Lower lobe of right lung (tissue), 2 donors: Measurements from ENCODE around the gene CARD10. TPM values are rescaled to one million over a fixed set of nuclear protein-coding genes. Genes with fewer than 3 reads are reported as not detected.
A peak's percentile ranks its signal among the peaks of the same experiment; 100 is the strongest.

Experiments used
- ATAC-seq, 2 donors: fragments of 200-7000 bp; cut with Tn5 transposase; one replicate each; pipeline ENCODE4 v1.9.1; 2020 to 2022; ENCODE audit warnings: mild to moderate bottlenecking in 2 of 2, moderate library complexity in 2 of 2
- DNase-seq: peaks from one replicate; pipeline ENCODE4 v3.0.0-alpha.2; 2020
- H3K27ac ChIP-seq: fragments of 200-600 bp; one replicate; pipeline ENCODE4 v1.8.0; 2022
- H3K27me3 ChIP-seq: fragments of 200-600 bp; one replicate; pipeline ENCODE4 v1.8.0; 2022; ENCODE audit warnings: low read depth
- H3K36me3 ChIP-seq: fragments of 200-600 bp; one replicate; pipeline ENCODE4 v1.8.0; 2022; ENCODE audit warnings: mild to moderate bottlenecking
- H3K4me1 ChIP-seq: fragments of 200-600 bp; one replicate; pipeline ENCODE4 v1.8.0; 2022
- H3K4me3 ChIP-seq: fragments of 200-600 bp; one replicate; pipeline ENCODE4 v1.8.0; 2022; ENCODE audit warnings: mild to moderate bottlenecking
- H3K9me3 ChIP-seq: fragments of 200-600 bp; one replicate; pipeline ENCODE4 v1.8.0; 2022
- CTCF ChIP-seq: fragments of 200-600 bp; IDR thresholded peaks from one replicate; pipeline ENCODE4 v1.8.0; 2022; ENCODE audit warnings: antibody characterized with exemption, mild to moderate bottlenecking
- intact Hi-C: fragments of 100-400 bp; cut with DNase I; formaldehyde crosslinking; loops from one replicate; pipeline ENCODE4 v1.11.0; 2022
- total RNA-seq: library from RNA; stranded (reverse); fragmentation: NEBNext Ultra II Directional; extraction: Animal tissue kit (Norgen Biotek cat#: 25700); gene quantifications from one replicate; pipeline ENCODE4 v1.2.1, GENCODE V29; 2021
- donor health status: DM: no; HTN: yes; CAD: no; lungs with severe emphysema.

CARD10 gene
- total RNA-seq, 1 donor from 2014 or later, result 14.9 TPM

GRCh38 chr22:37520776-37521191 lies 1.6 kb upstream of the CARD10 start:
- H3K27me3 ChIP-seq, result peaks cover 22% of the 10 kb centered on the region
- no peaks in the 10 kb centered on the region for H3K36me3 ChIP-seq
- no peak overlapping the region for H3K4me3 ChIP-seq
- DNase-seq (no peak), ATAC-seq (no peak)
- H3K9me3 ChIP-seq, result no peaks in the 10 kb centered on the region
- TF ChIP-seq CTCF, result no peak
- intact Hi-C loops, result no loop called here
- peaks cover 20% of the 10 kb centered on the region for H3K4me1 ChIP-seq
- no peak overlapping the region for H3K27ac ChIP-seq

GRCh38 chr22:37518509-37519267 lies 527 bp downstream of the CARD10 start:
- DNase-seq, result no peak
- Histone ChIP-seq H3K9me3 (no peaks in the 10 kb centered on the region), H3K27me3 (peaks cover 22% of the 10 kb centered on the region), H3K36me3 (no peaks in the 10 kb centered on the region), H3K4me3 (peak overlapping the region; percentile 68), H3K27ac (peak overlapping the region; percentile 64), H3K4me1 (peaks cover 13% of the 10 kb centered on the region)
- intact Hi-C loops, result no loop called here
- no peak for TF ChIP-seq CTCF
- ATAC-seq, result peak; percentile 43 to 47

DNA sequence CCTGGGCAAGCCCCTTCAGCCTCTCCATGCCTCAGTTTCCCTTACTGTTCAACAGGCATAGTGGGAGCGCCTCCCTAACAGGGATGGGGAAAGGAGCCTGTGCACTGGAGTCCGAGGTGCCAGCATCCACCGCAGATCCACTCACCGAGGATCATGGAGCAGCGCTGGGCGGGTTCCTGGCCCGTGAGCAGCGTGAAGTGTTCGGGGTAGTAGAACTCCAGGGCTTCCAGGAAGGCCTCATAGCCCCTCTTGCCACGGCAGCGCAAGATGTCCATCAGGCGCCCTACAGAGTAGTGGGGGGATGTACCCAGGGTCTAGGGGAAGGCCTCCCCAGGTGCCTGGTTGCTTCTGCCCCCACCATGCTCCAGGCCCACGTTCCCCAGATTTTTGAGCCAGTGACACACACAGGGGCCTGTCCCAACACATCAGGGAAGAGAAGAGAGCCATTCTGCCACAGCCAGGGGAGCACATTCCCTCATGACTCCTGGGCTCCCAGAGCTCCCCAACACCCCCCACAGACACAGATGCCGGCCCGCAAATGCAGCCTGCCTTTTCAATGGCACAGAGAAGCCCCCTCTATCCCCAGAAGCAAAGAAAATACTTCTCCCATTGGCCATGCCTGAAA lies 1.3 kb downstream of the CARD10 start:
- no peaks in the 10 kb centered on the region for H3K36me3 ChIP-seq
- TF ChIP-seq CTCF, result no peak
- peak overlapping the region; percentile 64 for H3K27ac ChIP-seq

DNA sequence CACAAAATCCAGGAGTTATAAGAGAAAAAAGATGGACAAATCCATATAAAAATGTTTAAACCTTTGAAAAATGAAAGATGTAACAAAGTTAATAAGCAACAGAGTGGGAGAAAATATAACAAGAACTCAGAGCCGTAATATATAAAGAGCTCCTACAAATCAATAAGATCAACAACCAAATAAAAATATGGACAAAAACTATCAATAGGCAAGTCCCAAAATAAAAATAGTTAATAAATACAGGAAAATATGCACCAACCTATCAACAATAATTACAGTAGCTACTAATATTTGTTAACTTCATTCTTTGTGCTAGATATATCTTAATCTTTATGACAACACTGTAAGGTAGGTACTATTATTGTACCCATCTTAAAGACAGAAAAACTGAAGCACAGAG lies 2.8 kb downstream of the CARD10 start:
- Histone ChIP-seq H3K4me3 (no peak overlapping the region), H3K27me3 (peaks cover 22% of the 10 kb centered on the region), H3K36me3 (no peaks in the 10 kb centered on the region), H3K4me1 (peaks cover 24% of the 10 kb centered on the region), H3K9me3 (no peaks in the 10 kb centered on the region), H3K27ac (no peak overlapping the region)
- TF ChIP-seq CTCF, result no peak
- intact Hi-C loops, result no loop called here
- DNase-seq (no peak), ATAC-seq (no peak)

More for the DNA sequence above, 1.3 kb downstream of the CARD10 start:
- Histone ChIP-seq H3K9me3 (no peaks in the 10 kb centered on the region), H3K4me1 (peaks cover 13% of the 10 kb centered on the region), H3K27me3 (peaks cover 22% of the 10 kb centered on the region), H3K4me3 (peak overlapping the region; percentile 68)
- intact Hi-C loops, result no loop called here
- DNase-seq (no peak), ATAC-seq (no peak)

GRCh38 chr22:37515901-37516300 lies 3.3 kb downstream of the CARD10 start:
- intact Hi-C loops, result no loop called here
- Histone ChIP-seq H3K9me3 (no peaks in the 10 kb centered on the region), H3K36me3 (no peaks in the 10 kb centered on the region), H3K27me3 (peaks cover 22% of the 10 kb centered on the region), H3K27ac (no peak overlapping the region), H3K4me3 (no peak overlapping the region), H3K4me1 (peaks cover 21% of the 10 kb centered on the region)
- no peak for DNase-seq
- TF ChIP-seq CTCF, result no peak
- no peak for ATAC-seq
